Activated CD8-positive, alpha-beta memory T cell treated with anti-CD3 and anti-CD28 coated beads for 4 hours (primary cell): Measurements from ENCODE around the gene DTNBP1.

Experiments used
- DNase-seq, 2 donors: peaks; one replicate each; pipeline ENCODE4 v3.0.0-alpha.2; 2020; ENCODE audit warnings: low read depth in 2 of 2

The DTNBP1 gene

DNA sequence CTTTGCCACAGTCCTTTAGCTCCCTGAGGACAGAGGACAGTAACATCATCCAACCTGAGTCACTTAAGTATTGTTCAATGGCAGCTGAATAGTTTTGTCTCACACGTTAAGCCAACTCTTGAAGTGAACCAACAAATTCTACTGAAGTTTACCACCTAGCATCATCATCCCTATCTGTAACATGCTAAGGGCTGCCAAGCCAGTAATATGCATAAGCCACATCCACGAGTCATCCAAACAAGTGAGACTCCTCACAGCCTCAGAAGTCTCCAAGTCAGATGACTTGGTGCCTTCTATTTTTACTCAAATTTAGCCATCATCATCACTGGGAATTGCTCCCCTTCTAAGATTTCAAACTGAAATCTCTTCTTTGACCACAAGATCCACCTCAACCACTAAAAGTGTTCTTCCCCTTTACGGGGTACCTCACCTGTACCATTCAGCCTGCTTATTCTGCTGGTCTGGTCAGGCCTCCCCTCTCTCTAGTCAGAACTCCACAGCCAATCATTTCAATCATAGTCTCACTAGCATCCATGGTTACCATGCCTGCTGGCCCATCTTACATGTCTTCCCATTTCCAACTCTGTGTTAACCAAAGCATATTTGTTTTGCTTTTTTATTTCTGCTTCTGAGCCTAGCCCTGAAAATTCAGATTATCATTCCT, 73.7 kb downstream of the DTNBP1 start:
- DNase-seq = no peak

DNA sequence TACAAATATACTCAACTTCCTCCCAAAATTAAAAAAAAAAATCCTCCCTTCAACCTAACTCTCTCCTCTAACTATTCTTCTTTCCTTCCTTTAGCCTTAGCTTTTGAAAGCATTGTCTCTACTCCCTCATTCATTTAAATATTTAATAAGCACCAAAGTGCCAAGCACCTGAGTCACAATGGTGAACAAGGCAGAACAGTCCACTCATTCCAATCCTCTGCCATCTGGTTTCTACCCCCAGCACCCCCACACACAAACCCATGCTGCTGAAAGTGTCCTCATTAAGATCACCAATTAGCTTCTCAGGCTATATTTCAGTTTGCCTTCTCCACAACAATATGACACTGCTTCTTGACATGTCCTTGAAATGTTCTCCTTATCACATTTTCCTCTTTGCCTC, 76.3 kb downstream of the DTNBP1 start:
- no peak for DNase-seq

DNA sequence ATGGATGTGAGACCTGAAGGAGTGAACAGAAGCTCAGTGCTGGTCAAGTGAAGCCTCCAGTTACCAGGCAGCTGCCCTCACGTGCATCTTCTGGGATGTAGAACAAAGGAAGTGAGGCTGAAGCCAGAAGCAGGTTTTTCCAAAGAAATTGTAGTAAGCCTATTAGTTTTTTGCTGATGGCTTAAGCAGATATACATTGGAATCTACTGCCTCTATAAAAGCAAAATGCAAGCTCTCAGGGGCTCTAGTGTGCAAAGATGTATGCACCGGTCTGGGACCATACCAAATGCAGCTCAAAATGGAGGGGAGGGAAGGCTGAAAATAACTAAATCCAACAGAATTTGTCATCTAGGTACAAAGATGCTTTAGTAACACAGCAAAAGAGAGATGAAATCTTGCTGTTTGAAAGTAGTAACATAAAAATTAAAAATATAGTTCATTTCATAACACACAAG, 77.0 kb downstream of the DTNBP1 start:
- DNase-seq = no peak

DNA sequence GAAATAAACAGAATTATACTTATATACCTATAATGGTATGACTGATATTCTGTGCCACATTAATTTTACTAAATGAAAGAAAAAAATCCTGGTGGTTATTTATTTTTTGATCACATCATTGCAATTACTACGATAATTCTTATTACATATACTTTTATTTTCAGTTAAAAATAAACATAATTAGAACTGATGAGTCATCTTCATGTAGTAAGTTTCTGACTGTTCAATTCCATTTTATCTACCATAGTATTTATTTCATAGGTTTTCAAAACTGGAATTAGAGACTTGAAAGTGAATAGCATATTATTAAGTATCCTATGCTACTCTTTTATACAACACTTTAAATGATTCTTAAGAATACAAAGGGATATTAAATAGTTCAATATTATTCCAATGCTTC, 80.3 kb downstream of the DTNBP1 start:
- no peak for DNase-seq

DNA sequence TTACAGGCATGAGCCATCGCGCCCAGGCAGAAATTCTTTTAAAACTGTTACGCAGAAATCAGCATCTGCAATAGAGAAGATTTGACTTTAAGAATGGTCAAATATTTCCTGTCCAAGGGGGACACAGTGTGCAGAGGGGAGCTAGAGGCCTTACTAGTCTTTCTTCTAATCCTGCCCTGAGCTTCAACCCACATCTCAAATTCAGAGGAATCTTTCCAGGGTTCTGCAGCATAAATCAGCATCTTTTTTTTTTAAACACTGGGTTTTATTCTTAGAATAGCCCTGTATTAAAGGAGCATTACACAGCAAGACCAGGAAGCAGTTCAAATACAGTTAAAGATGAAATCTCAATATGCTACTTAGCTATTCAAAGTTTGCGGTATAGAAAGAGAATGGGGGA, 81.1 kb downstream of the DTNBP1 start:
- DNase-seq = no peak

DNA sequence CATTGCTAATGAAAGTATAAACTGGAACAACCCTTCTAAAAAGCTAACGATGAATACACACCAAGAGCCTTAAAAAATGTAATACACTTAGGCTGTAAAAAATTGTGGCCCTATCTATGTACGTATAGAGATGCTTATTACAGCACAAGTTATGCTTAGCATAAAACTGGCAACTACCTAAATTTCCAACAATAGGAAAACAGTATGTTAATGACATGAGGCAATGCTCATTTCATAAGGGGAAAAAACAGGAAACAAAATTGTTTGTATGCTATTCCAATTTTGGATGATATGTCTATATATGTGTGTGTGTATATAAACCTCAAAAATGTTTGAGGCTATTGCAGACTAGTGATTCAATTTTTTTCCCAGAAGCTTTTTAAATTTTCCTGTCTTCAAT, 82.5 kb downstream of the DTNBP1 start:
- no peak for DNase-seq

DNA sequence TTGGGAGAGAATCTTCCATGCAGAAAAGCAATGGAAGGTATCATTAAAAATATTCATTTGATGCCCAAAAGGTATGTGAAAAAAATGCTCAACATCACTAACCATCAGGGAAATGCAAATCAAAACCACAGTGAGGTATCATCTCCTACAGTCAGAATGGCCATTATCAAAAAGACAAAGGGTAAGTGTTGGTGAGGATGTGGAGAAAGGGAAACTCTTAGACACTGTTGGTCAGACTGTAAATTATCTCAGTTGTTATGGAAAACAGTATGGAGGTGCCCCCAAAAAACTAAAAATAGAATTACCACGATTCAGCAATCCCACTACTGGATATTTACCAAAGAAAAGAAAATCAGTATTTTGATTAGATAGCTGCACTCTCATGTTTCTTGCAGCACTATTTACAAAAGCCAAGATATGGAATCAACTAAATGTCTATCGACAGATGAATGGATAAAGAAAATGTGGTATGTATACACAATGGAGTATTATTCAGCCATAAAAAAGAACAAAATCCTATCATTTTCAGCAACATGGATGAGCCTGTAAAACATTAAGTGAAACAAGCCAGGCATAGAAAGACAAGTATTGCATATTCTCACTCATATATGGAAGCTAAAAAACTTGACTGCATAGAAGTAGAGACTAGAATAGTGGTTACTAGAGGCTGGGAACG, 84.0 kb downstream of the DTNBP1 start:
- no peak for DNase-seq

DNA sequence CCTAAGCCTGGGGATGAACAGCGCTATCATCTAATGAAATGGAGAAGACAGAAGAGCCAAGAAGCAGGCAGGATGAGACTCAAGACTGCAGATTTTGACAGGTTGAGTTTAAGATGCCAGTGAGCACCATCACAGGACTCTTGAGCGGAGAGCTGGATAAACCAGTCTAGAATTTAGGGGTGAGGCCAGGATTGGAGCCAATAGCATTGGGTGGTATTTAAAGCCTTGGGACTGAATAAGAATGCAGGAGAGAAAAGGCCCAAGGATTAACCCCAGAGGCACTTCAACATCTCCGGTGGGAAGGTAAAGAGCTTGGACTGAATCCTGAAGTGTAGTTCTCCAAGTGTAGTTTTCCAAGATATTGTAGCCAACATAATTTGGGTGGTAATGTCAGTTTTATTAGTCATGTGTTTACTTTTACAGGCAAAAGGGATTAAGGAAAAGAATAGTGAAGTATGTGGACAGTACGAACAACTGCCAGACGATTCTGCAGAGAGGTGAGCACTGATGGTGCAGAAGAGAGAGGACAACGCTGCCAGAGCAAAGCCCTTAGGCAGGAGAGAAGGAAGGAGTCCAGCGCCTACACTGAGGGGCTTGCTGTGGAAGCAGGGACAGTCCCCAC, 85.2 kb downstream of the DTNBP1 start:
- no peak for DNase-seq

DNA sequence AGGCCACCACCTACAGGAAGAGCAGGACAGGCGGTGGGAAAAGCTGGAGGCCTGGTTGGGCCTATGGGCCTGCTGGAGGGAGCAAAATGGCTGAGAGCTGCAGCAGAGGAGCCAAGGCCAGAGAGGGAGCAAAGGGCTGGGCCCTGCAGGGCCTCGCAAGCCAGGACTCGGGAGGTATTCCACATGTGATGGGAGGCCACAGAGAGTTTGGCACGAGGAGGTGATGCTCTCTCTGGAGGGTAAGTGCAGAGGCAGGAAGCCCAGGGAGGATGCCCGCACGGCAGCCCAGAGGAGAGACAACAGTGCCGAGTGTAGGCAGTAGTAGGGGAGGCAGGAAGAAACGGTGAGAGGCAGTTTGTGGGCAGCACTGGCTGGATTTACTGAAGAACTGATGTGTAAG, 85.7 kb downstream of the DTNBP1 start:
- DNase-seq = no peak

DNA sequence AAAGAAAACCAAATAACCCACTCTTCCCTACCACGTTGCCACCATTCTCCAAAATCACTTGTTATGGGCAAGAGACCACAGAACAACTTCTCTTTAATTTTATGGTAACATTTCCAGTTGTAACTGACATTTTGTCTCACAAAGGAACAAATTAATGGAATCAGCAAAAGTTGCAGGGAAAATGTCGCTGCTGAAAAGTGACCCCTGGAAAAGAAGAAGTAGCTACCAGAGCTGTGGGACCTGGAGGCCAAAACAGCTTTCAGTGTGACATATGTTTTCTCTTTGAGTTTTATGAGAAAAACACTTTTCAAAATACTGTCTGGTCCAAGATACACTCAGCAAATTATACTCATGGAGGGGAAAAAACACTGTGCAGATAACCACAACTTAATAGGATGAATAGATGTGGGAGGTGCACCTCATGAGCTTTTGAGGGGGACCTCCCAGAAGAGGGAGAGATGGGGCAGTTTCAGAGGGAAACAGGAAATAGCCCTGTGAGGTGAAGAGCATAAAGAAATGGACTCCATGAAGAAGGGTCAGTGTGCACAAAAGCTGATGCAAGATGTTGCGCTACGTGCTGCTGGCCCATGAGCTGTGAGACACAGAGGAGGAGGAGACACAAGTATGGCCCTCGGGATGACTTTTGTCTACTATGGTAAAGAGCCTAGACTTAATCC, 87.3 kb downstream of the DTNBP1 start:
- no peak for DNase-seq

DNA sequence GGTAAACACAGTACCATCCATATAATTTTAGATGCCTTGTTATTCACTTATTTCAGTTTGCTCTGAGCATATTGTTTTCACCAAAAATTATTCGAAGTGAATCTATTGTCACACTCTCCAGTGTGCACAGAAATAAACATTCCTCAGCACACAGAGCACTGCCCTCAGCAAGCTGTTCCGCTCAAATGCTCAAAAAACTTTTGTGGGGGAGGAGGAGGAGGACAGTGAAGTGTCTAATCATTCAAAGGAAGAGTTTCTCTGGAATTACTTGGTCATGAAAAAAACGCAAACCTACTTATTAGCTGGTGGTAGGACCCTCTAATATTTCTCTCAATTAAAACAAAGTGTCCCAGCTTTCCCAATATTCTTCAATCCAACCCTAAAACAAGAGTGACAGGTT, 88.3 kb downstream of the DTNBP1 start:
- no peak for DNase-seq

DNA sequence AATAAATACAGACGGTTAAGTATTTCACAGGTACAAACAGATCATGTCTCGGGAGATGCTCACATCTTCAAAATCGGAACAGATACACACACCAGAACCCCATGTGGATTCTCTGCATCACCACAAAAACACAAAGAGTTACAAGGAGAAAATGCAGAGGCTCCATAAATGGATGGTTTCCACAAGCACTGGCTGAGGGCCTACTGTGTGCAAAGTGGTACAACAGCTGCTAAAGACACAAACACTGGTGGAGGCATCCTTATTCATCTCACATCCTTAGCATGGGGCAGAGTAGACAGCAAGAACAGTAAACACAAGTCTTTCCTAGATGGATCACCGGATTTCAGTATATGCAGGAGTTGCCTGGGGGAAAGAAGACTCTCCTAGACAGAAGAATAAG, 88.8 kb downstream of the DTNBP1 start:
- DNase-seq = no peak

DNA sequence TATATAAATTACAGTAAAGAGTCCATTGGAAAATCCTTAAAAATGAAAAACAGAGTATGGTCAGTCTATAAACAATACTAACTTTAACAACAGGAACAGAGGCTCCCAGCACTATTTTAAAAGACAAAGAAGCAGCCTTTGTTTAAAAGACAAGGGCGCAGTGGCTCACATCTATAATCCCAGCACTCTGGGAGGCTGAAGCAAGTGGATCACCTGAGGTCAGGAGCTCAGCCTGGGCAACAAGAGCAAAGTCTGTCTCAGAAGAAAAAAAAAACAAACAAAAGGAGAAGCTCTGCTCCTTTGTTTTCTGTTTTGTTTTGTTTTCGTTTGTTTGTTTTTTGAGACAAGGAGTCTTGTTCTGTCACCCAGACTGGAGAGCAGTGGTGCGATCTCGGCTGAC, 89.4 kb downstream of the DTNBP1 start:
- DNase-seq = no peak

DNA sequence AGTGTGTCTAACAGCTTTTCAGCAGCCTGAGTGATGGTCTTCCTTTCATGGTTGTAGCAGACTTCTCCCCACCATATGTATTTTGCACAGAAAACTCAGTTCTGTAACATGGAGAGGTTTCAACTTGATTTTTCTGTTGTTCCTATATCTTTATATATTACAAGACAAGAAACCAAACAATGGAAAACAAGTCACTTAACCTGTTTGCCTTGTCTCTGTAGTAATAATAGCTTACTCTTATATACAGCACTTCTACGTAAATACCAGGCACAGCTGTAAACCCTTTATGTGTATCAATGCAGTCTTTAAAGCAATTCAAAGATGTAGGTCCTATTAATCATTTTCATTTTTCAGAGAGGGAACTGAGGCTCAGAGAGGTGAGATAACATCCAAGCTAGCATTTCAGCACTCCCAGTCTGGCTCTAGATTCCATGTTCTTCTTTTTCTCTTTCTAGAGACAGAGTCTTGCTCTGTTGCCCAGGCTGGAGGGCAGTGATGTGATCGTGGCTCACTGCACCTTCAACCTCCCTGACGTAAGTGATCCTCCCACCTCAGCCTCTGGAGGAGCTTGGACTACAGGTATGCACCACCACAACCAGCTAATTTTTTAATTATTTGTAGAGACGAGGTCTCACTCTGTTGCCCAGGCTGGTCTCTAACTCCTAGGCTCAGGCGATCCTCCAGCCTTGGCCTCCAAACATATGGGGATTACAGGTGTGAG, 90.4 kb downstream of the DTNBP1 start:
- DNase-seq = no peak

DNA sequence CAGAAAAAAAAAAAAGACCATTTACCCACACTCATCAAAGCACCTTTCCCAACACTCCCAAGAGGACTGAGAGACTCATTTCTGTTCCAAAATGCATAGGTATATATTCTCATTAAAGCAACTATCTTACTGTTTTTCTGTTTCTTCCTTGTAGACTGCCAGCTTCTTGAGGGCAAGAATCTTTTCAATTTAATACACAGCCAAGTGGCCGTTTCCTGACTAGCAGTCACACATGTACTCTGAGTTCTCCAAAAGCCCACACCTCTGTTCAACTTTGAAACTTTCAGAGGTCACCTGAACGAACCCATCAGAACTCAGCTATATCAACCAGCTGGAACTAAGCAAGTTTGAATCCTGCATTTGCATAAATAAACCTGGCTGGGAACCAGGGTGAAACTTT, 92.7 kb downstream of the DTNBP1 start:
- no peak for DNase-seq

DNA sequence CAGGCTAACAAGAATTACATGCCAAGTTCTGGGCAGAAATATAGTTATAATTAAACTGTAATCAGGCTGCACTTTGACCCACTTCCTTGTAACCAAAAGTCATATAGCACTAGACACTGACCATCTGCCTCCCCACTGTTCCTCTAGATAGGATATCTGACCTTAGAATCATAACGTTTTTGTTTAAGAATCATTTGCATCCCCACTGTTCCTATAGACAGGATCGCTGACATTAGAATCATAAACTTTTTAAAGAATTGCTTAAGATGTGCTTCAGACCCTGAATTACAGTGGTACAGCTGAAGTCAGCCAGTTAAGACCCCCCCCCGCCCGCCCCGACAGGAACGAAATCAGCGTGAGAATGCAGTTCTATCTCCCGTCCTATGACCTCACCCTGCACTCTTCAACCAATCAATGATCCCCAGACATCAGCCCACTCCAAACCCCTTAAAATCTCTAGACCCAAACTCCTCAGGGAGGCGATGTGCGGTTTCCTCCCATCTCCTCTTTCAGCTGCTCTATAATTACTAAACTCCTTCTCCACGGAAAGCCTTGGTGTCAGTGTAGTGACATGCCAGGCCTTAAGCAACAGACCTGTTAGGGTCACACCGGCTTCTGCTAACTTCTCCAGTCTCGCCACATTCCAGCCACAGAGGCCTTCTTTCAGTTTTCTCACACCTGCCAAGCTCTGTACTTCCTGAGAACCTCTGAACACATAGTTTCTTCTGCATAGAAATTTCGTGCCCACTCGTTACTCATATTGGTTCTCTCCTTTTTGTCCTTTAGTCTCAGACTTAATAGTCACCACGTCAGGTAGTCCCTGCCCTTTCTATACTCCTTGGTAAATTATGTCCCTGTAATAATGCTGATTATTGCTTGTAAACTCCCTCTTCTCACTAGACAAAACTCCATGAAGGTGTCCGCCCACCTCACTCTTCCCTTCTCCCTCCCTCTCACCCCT, 93.5 kb downstream of the DTNBP1 start:
- DNase-seq = no peak

DNA sequence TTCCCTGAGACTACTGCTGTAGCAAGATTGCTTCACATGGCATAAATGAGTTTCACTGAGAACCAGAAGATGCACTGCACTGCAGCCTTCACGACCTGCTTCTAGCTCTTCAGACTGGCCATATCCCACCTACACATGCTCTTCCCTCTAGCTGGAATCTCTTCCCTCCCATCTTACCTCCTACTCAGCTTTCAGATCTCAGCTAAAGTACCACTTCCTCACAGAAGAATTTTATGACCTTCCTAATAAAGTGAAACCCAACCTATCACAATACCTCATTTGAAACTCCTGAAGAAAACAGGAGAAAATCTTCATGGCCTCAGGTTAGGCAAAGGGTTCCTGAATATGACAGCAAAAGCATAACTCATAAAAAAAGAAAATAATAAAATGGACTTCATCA, 99.9 kb downstream of the DTNBP1 start:
- no peak for DNase-seq

DNA sequence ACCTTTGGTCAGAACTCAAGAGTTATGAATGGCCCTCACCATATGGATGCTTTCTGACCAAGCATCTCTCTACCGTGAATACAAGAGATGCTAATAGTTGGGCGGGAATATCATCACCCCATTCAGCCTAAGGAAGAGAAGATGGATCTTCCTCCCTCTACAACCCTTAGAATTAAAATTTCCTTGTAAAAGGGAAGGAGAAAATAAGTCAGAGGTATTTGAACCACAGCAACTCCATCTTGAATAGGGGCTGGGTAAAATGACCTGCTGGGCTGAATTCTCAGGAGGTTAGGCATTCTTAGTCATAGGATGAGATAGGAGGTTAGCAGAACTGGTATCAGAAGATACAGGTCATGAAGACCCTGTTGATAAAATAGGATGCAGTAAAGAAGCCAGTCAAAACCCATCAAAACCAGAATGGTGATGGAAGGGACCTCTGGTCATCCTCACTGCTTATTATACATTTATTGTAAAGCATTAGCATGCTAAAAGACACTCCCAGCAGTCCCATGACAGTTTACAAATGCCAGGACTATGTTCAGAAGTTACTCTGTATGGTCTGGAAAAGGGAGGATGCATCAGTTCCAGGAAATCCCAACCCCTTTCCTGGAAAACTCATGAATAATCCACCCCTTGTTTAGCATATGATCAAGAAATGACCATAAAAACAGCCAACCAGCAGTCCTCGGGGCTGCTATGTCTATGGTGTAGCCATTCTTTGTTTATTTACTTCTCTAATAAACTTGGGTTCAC, 101.2 kb downstream of the DTNBP1 start:
- DNase-seq = no peak

DNA sequence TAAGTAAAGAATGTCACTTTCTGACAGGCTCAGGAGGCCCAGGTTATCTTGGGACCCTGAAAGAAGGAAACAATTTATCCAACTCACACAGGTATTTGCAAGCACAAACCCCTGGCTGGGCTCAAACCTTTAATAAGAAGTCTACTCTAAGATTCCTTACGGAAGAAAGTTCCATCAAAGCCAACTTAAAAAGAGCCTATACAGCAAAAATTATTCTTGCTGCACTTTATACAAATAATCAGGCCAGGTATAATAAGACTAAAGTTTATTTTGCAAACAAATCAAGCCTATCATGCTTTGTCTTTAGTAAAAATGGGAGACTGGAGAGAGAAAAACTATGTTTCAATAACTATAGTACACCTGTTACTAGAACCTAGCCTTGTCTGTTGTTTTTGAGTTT, 102.1 kb downstream of the DTNBP1 start:
- no peak for DNase-seq

DNA sequence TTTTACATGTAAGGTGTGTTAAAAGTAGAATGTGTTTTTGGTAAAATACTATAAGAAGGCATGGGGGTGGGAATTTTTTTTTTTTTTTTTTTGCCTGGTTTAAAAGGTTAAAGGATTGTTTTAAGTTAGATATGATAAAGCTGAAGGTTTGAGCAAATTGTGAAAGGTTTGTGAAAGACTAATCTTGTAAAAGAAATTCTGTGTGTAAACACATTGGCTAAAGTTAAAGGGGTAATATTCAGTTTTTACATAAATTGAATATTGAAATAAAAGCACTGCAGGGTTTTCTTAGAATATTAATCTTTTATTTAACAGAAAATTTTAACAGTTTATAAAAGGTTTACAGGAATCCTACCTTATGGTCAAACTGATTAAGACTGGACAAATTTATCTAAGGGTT, 105.7 kb downstream of the DTNBP1 start:
- DNase-seq = no peak
